GM18858 (cell line): ENCODE measurements around the gene ERH.

ENCODE experiments used
- ATAC-seq: cut with Tn5 transposase; IDR thresholded peaks from one replicate; pipeline ENCODE4 v1.9.1; 2021; ENCODE audit not compliant: unreplicated experiment

The ERH gene

GRCh38 chr14:69331206-69331605 lies 66.9 kb downstream of the ERH start:
- ATAC-seq, result no peak
